Gastroesophageal sphincter (tissue), 3 donors: ENCODE results near the gene PDGFA.

Experiments
- CTCF ChIP-seq, 4 experiments: fragments of 200-600 bp in 2 of 4; fragments of 450-650 bp in 2 of 4; sonication (generic) in 1 of 4; IDR thresholded peaks; one replicate each; pipeline ENCODE4 v1.5.1; 2017 to 2019; ENCODE audit warnings: antibody characterized with exemption in 4 of 4, mild to moderate bottlenecking in 2 of 4, moderate library complexity in 2 of 4
- POLR2A ChIP-seq, 2 donors: fragments of 450-650 bp; IDR thresholded peaks; one replicate each; pipeline ENCODE4 v1.6.1; 2017; ENCODE audit warnings: antibody characterized with exemption in 2 of 2, mild to moderate bottlenecking in 2 of 2, moderate library complexity in 1 of 2
- POLR2AphosphoS5 ChIP-seq: sonication (generic); formaldehyde crosslinking; IDR thresholded peaks from one replicate; pipeline ENCODE4 v1.6.1; 2017; ENCODE audit warnings: antibody characterized with exemption

GRCh38 chr7:453597-454306, 65.9 kb downstream of the PDGFA start:
- TF ChIP-seq CTCF (IDR thresholded peaks at IDR 0.05) (no peak), POLR2AphosphoS5 (no peak), POLR2A (IDR thresholded peaks at IDR 0.05) (no peak)
